Ishikawa (cell line): ENCODE data around the gene GSC.

ENCODE experiments used
- CEBPB ChIP-seq: IDR thresholded peaks from 2 replicates; pipeline ENCODE4 v1.6.1; 2012
- CREB1 ChIP-seq: IDR thresholded peaks from 2 replicates; pipeline ENCODE4 v1.6.1; 2012; ENCODE audit warnings: low read depth
- EGR1 ChIP-seq: IDR thresholded peaks from 2 replicates; pipeline ENCODE4 v1.6.1; 2012
- EP300 ChIP-seq: IDR thresholded peaks from 2 replicates; pipeline ENCODE4 v1.6.1; 2012; ENCODE audit warnings: borderline replicate concordance
- FOXM1 ChIP-seq: IDR thresholded peaks from 2 replicates; pipeline ENCODE4 v1.6.1; 2012; ENCODE audit warnings: low read depth, borderline replicate concordance
- MAX ChIP-seq: IDR thresholded peaks from 2 replicates; pipeline ENCODE4 v1.6.1; 2012
- NFIC ChIP-seq: IDR thresholded peaks from 2 replicates; pipeline ENCODE4 v1.6.1; 2012
- RAD21 ChIP-seq: IDR thresholded peaks from 2 replicates; pipeline ENCODE4 v1.6.1; 2012; ENCODE audit warnings: low read depth
- REST ChIP-seq: IDR thresholded peaks from 2 replicates; pipeline ENCODE4 v1.6.1; 2012; ENCODE audit warnings: low read depth, mild to moderate bottlenecking
- TAF1 ChIP-seq: IDR thresholded peaks from 2 replicates; pipeline ENCODE4 v1.6.1; 2012; ENCODE audit warnings: low read depth, mild to moderate bottlenecking
- TCF12 ChIP-seq: IDR thresholded peaks from 2 replicates; pipeline ENCODE4 v1.6.1; 2012; ENCODE audit warnings: low read depth
- TEAD4 ChIP-seq: IDR thresholded peaks from 2 replicates; pipeline ENCODE4 v1.6.1; 2012
- USF1 ChIP-seq: IDR thresholded peaks from 2 replicates; pipeline ENCODE4 v1.6.1; 2012
- YY1 ChIP-seq: IDR thresholded peaks from 2 replicates; pipeline ENCODE4 v1.6.1; 2012; ENCODE audit warnings: low read depth
- ZBTB7A ChIP-seq: IDR thresholded peaks from 2 replicates; pipeline ENCODE4 v1.6.1; 2012; ENCODE audit warnings: low read depth

GSC gene

GRCh38 chr14:94761348-94761996 is 8.4 kb downstream of the GSC start:
- TF ChIP-seq CEBPB, result no peak
- TF ChIP-seq YY1, result no peak
- no peak for TF ChIP-seq USF1
- no peak for TF ChIP-seq TEAD4
- TF ChIP-seq FOXM1, result no peak
- no peak for TF ChIP-seq CREB1
- no peak for TF ChIP-seq NFIC
- no peak for TF ChIP-seq RAD21
- no peak for TF ChIP-seq EGR1

GRCh38 chr14:94756310-94756882 is 13.5 kb downstream of the GSC start:
- TF ChIP-seq CREB1, result no peak
- no peak for TF ChIP-seq MAX
- no peak for TF ChIP-seq TEAD4
- no peak for TF ChIP-seq CEBPB
- no peak for TF ChIP-seq RAD21
- no peak for TF ChIP-seq EGR1
- TF ChIP-seq ZBTB7A, result no peak
- no peak for TF ChIP-seq USF1
- TF ChIP-seq TAF1, result no peak

GRCh38 chr14:94754391-94754942 is 15.4 kb downstream of the GSC start:
- TF ChIP-seq NFIC (no peak), RAD21 (no peak), CREB1 (no peak), USF1 (no peak), REST (no peak), TCF12 (no peak), EGR1 (no peak), CEBPB (no peak), TAF1 (no peak), EP300 (no peak), FOXM1 (no peak), ZBTB7A (no peak), MAX (no peak), TEAD4 (no peak), YY1 (no peak)

GRCh38 chr14:94752591-94753436 is 17.1 kb downstream of the GSC start:
- TF ChIP-seq EP300 (no peak), TCF12 (no peak), YY1 (no peak), CEBPB (no peak), REST (no peak), CREB1 (no peak), ZBTB7A (no peak), MAX (no peak), NFIC (no peak), EGR1 (no peak)
